Right forelimb (tissue), 1 donor: ENCODE data around the gene CPNE6.

Source experiments
- DNase-seq: peaks from one replicate; pipeline ENCODE4 v3.0.0-alpha.2; 2018

CPNE6 gene

GRCh38 chr14:24108336-24108874 is 37.0 kb downstream of the CPNE6 start:
- DNase-seq, result no peak

- no peak for DNase-seq
Measured at GRCh38 chr14:24110060-24110459, 38.7 kb downstream of the CPNE6 start.

GRCh38 chr14:24110523-24110922 is 39.2 kb downstream of the CPNE6 start:
- DNase-seq, result no peak

GRCh38 chr14:24113379-24113800 is 42.0 kb downstream of the CPNE6 start:
- no peak for DNase-seq

- DNase-seq, result peak; percentile 86
Measured at GRCh38 chr14:24113801-24114531, 42.6 kb downstream of the CPNE6 start.

GRCh38 chr14:24114532-24115421 is 43.4 kb downstream of the CPNE6 start, which contains the start of the genes DCAF11 and NRL:
Gene DCAF11, plus strand, starts transcription at chr14:24114777. Its CDS starts 818 bp downstream, at chr14:24115595.
Gene NRL, minus strand, starts transcription at chr14:24114949. Its CDS starts 32,101 bp downstream, at chr14:24082848.
- peak; percentile 99 for DNase-seq

- DNase-seq, result no peak
Measured at GRCh38 chr14:24115422-24116127, 44.2 kb downstream of the CPNE6 start.

GRCh38 chr14:24116128-24116814 is 44.9 kb downstream of the CPNE6 start:
- no peak for DNase-seq

- DNase-seq, result no peak
Measured at GRCh38 chr14:24117179-24117578, 45.8 kb downstream of the CPNE6 start.

- DNase-seq, result no peak
Measured at GRCh38 chr14:24119691-24120090, 48.3 kb downstream of the CPNE6 start.

GRCh38 chr14:24121210-24121609 is 49.8 kb downstream of the CPNE6 start:
- no peak for DNase-seq

- DNase-seq, result no peak
Measured at GRCh38 chr14:24122416-24122815, 51.1 kb downstream of the CPNE6 start.

GRCh38 chr14:24122898-24123297 is 51.5 kb downstream of the CPNE6 start:
- DNase-seq, result no peak

GRCh38 chr14:24123424-24124417 is 52.4 kb downstream of the CPNE6 start:
- no peak for DNase-seq

- DNase-seq, result no peak
Measured at GRCh38 chr14:24126939-24127338, 55.6 kb downstream of the CPNE6 start.

GRCh38 chr14:24127673-24128072 is 56.3 kb downstream of the CPNE6 start:
- DNase-seq, result no peak
